T-helper 2 cell treated with Interferon-gamma antibody and Interleukin-4, amounts not matched to agents 100 ng/mL and 5 ng/mL, for 36 hours (primary cell): ENCODE data around the gene SYCE3. TPM values are rescaled to one million over a fixed set of nuclear protein-coding genes. Genes with fewer than 3 reads are reported as not detected.
"Not testable (repeated sequence)": the region's sequence is repeated elsewhere in the genome, so short reads cannot be mapped to it uniquely, and the experiment has no call there.

Source experiments
- intact Hi-C: fragments of 100-400 bp; cut with micrococcal nuclease; formaldehyde crosslinking; loops from one replicate; pipeline ENCODE4 v1.15.1; 2023
- total RNA-seq: library from RNA; stranded (reverse); gene quantifications from 2 replicates; pipeline ENCODE4 v1.2.3, GENCODE V29; 2022

SYCE3 gene
- total RNA-seq, 1 donor from 2014 or later: not detected

GRCh38 chr22:50523458-50523805, 39.3 kb downstream of the SYCE3 start:
- intact Hi-C loops: no loop called here

GRCh38 chr22:50522806-50523438, 39.8 kb downstream of the SYCE3 start:
- intact Hi-C loops: no loop called here

GRCh38 chr22:50522208-50522805, 40.4 kb downstream of the SYCE3 start:
- intact Hi-C loops: no loop called here

GRCh38 chr22:50521710-50522109, 41.0 kb downstream of the SYCE3 start:
- intact Hi-C loops: no loop called here

GRCh38 chr22:50520826-50521453, 41.8 kb downstream of the SYCE3 start:
- intact Hi-C loops: no loop called here

- intact Hi-C loops: not testable (repeated sequence)
Measured at GRCh38 chr22:50520184-50520583, 42.5 kb downstream of the SYCE3 start.

GRCh38 chr22:50519151-50519550, 43.6 kb downstream of the SYCE3 start:
- intact Hi-C loops: no loop called here

GRCh38 chr22:50518606-50519005, 44.1 kb downstream of the SYCE3 start:
- intact Hi-C loops: no loop called here

- intact Hi-C loops: no loop called here
Measured at GRCh38 chr22:50517495-50518260, 45.0 kb downstream of the SYCE3 start.

- intact Hi-C loops: no loop called here
Measured at GRCh38 chr22:50516891-50517290, 45.8 kb downstream of the SYCE3 start.

GRCh38 chr22:50516068-50516467, 46.7 kb downstream of the SYCE3 start:
- intact Hi-C loops: no loop called here

GRCh38 chr22:50513175-50513574, 49.5 kb downstream of the SYCE3 start:
- intact Hi-C loops: no loop called here

- intact Hi-C loops: loop anchor here (1.0 to 2.0 kb wide), 6 partner anchors 16 to 167 kb away; partner anchors contain the start of genes ARSA, SBF1, SCO2 and SYCE3
Measured at GRCh38 chr22:50508897-50509296, 53.8 kb downstream of the SYCE3 start.

- intact Hi-C loops: loop anchor here (1.0 to 2.0 kb wide), 6 partner anchors 17 to 166 kb away; partner anchors contain the start of genes ARSA, SBF1, SCO2 and SYCE3
Measured at GRCh38 chr22:50507991-50508884, 54.5 kb downstream of the SYCE3 start, which contains the start of gene NCAPH2. NCAPH2 (plus strand) TSS chr22:50508224; CDS start chr22:50508338, 114 bp downstream.

GRCh38 chr22:50507421-50507990, 55.2 kb downstream of the SYCE3 start, which contains the start of gene LMF2:
LMF2 (minus strand) TSS chr22:50507702; CDS start chr22:50507675, 27 bp downstream.
- intact Hi-C loops: no loop called here

GRCh38 chr22:50506611-50507420, 55.9 kb downstream of the SYCE3 start:
- intact Hi-C loops: no loop called here

GRCh38 chr22:50505776-50506610, 56.7 kb downstream of the SYCE3 start:
- intact Hi-C loops: no loop called here

- intact Hi-C loops: no loop called here
Measured at GRCh38 chr22:50505276-50505775, 57.4 kb downstream of the SYCE3 start.
